ENCODE results near the gene SPATA20.

Gene SPATA20

GRCh38 chr17:50588391-50589049, 41.5 kb downstream of the SPATA20 start:
- Histone ChIP-seq H3K36me3 (ENCODE audit: insufficient read depth) (no peaks in the 10 kb centered on the region), H3K9ac (no peak overlapping the region), H3K27me3 (ENCODE audit: insufficient read depth, low read depth) (peaks cover 74% of the 10 kb centered on the region), H2AFZ (ENCODE audit: low read depth) (no peak overlapping the region), H3K4me1 (ENCODE audit: low read depth, poor library complexity, severe bottlenecking) (no peaks in the 10 kb centered on the region), H3K4me3 (IDR thresholded peaks at IDR 0.05; ENCODE audit: insufficient read depth, low read depth, low read length) (no peak overlapping the region), H3K4me2 (no peak overlapping the region), H4K20me1 (ENCODE audit: insufficient read depth) (no peaks in the 10 kb centered on the region), H3K79me2 (ENCODE audit: insufficient read depth, low read depth) (no peaks in the 10 kb centered on the region), H3K27ac (no peak overlapping the region)
- TF ChIP-seq CTCF (conservative IDR thresholded peaks at IDR 0.05; ENCODE audit: low read depth, low read length), result no peak

- Histone ChIP-seq H3K4me2 (no peak overlapping the region), H3K27me3 (ENCODE audit: insufficient read depth, low read depth) (peaks cover 74% of the 10 kb centered on the region), H3K4me1 (ENCODE audit: low read depth, poor library complexity, severe bottlenecking) (no peaks in the 10 kb centered on the region), H3K79me2 (ENCODE audit: insufficient read depth, low read depth) (no peaks in the 10 kb centered on the region), H3K4me3 (IDR thresholded peaks at IDR 0.05; ENCODE audit: insufficient read depth, low read depth, low read length) (no peak overlapping the region), H3K27ac (no peak overlapping the region), H2AFZ (ENCODE audit: low read depth) (no peak overlapping the region), H3K36me3 (ENCODE audit: insufficient read depth) (no peaks in the 10 kb centered on the region), H4K20me1 (ENCODE audit: insufficient read depth) (no peaks in the 10 kb centered on the region), H3K9ac (no peak overlapping the region)
- TF ChIP-seq CTCF (conservative IDR thresholded peaks at IDR 0.05; ENCODE audit: low read depth, low read length), result no peak
These were observed 42.2 kb downstream of the SPATA20 start for GRCh38 chr17:50589095-50589705.

GRCh38 chr17:50590946-50591737, 44.2 kb downstream of the SPATA20 start:
- peaks cover 76% of the 10 kb centered on the region for H3K27me3 ChIP-seq (ENCODE audit: insufficient read depth, low read depth)
- no peaks in the 10 kb centered on the region for H3K79me2 ChIP-seq (ENCODE audit: insufficient read depth, low read depth)
- no peak overlapping the region for H3K4me3 ChIP-seq (IDR thresholded peaks at IDR 0.05; ENCODE audit: insufficient read depth, low read depth, low read length)
- H3K4me1 ChIP-seq (ENCODE audit: low read depth, poor library complexity, severe bottlenecking), result no peaks in the 10 kb centered on the region
- no peaks in the 10 kb centered on the region for H3K36me3 ChIP-seq (ENCODE audit: insufficient read depth)
- no peak overlapping the region for H3K9ac ChIP-seq
- H2AFZ ChIP-seq (ENCODE audit: low read depth), result no peak overlapping the region
- no peak overlapping the region for H3K27ac ChIP-seq
- H4K20me1 ChIP-seq (ENCODE audit: insufficient read depth), result no peaks in the 10 kb centered on the region
- H3K4me2 ChIP-seq, result no peak overlapping the region
- TF ChIP-seq CTCF (conservative IDR thresholded peaks at IDR 0.05; ENCODE audit: low read depth, low read length), result no peak

GRCh38 chr17:50593321-50593720, 46.3 kb downstream of the SPATA20 start:
- peaks cover under 1% of the 10 kb centered on the region for H3K4me1 ChIP-seq (ENCODE audit: low read depth, poor library complexity, severe bottlenecking)
- H3K36me3 ChIP-seq (ENCODE audit: insufficient read depth), result no peaks in the 10 kb centered on the region
- no peak overlapping the region for H3K4me2 ChIP-seq
- H3K79me2 ChIP-seq (ENCODE audit: insufficient read depth, low read depth), result no peaks in the 10 kb centered on the region
- H4K20me1 ChIP-seq (ENCODE audit: insufficient read depth), result no peaks in the 10 kb centered on the region
- H2AFZ ChIP-seq (ENCODE audit: low read depth), result no peak overlapping the region
- no peak overlapping the region for H3K27ac ChIP-seq
- peaks cover 72% of the 10 kb centered on the region for H3K27me3 ChIP-seq (ENCODE audit: insufficient read depth, low read depth)
- TF ChIP-seq CTCF (conservative IDR thresholded peaks at IDR 0.05; ENCODE audit: low read depth, low read length), result no peak
- no peak overlapping the region for H3K9ac ChIP-seq
- no peak overlapping the region for H3K4me3 ChIP-seq (IDR thresholded peaks at IDR 0.05; ENCODE audit: insufficient read depth, low read depth, low read length)
